Glomerular endothelial cell (primary cell): ENCODE data around the gene HOXC6. TPM values are rescaled to one million over a fixed set of nuclear protein-coding genes. Genes with fewer than 3 reads are reported as not detected.

Source experiments
- DNase-seq: peaks from one replicate; pipeline ENCODE4 v3.0.0-alpha.2; 2011; ENCODE audit warnings: low read depth, low spot score; ENCODE audit errors: extremely low read depth
- total RNA-seq: library from RNA; depleted of rRNA; stranded (reverse); fragments of >200 nt; gene quantifications from 2 replicates; pipeline ENCODE4 v1.2.3, GENCODE V29; 2015

The HOXC6 gene
- total RNA-seq, 1 donor from 2014 or later, result 0.70 TPM

DNA sequence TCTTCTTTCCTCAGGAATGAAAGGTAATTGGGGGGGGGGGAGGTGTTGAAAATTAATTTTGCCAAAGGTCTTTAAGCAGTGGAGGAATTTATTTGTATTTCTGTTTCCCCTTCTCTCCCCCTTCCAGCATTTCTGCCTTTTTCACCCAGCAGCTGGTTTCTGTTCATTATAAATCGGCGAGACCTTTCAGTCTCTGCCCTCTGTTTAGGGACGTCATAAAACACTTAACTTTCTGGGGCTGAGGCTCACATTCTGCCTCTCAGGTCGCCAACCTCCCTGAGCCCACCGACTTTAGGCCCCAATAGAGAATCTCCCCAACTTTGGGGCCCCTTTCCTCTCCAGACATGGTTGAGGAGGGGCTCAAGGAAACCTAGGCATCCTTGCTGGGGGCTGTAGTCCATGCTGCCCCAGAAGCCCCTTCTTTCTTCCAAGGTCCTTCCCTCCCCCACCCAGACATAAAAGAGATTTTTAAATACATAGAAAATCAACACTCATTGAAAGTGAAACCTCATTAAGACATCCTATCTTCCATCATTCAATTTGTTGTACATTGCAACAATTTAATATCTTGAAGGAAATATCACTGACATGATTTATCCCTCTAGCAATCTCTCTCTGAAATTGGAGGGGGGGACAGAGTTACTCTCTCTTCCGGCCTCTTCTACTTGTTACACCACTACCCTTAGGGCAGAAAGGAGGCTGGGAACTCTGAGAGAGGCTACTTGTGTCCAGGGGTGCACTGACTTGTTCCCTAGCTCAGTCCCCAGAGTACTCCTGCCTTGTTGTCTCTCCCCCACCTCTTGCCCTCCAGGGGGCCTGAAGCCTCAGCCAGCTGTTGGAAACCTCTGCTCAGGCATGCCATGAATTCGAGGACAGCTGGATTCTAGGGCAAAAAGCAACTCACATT lies 2.5 kb upstream of the HOXC6 start:
- DNase-seq, result no peak

DNA sequence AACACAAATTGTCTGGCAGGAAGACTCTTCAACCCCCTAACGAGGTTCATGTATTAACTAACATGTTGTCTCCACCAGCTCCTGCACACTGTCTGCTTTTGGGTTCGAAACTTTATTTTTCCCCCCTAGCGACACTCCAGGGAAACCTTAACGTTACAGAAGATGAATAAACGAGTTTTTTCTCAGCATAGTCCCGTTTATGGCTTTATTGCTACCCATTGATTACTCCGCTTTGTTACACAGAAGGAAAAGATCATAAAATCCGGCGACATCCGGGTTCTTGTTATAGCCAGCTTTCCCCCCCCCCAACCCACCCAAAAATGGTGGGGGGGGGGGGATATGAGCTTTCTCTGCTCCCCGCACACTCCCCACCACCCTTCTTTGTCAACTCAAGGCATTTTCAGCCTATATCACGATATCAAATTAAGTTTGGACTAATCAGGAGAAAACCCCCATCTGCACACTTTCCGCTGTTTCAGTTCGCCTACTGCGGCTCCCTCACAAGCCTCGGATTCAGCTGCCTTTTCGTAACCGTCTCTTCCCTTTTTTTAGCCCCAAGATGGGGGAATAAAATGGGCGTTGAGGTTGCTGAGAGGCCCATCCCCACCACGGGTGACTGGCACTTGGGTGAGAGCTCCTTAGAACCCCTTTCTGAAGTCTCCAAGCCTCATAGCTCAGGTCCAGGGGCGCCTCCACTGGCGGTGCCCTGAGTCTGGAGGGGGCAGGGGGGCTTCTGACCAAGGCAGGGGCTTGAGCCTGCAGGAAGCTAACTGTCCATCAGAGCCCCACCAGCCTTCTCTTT lies 1.4 kb upstream of the HOXC6 start:
- no peak for DNase-seq

DNA sequence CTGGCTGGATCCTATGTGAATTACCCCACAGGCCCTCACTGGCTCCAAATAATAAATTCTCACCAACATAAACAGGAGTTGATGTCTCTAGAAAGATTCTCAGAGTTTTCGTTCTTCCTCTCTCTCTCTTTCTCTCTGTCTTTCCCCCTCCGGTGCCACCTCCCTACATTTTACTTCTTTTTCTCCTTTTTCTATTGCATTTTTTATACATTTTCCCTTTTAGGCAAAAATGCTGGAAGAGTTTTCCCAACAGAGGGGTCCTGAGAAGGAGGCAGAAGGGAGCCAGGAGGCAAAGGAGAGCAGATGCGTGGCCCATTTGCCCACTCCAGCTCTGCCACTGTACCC lies 826 bp upstream of the HOXC6 start:
- no peak for DNase-seq

DNA sequence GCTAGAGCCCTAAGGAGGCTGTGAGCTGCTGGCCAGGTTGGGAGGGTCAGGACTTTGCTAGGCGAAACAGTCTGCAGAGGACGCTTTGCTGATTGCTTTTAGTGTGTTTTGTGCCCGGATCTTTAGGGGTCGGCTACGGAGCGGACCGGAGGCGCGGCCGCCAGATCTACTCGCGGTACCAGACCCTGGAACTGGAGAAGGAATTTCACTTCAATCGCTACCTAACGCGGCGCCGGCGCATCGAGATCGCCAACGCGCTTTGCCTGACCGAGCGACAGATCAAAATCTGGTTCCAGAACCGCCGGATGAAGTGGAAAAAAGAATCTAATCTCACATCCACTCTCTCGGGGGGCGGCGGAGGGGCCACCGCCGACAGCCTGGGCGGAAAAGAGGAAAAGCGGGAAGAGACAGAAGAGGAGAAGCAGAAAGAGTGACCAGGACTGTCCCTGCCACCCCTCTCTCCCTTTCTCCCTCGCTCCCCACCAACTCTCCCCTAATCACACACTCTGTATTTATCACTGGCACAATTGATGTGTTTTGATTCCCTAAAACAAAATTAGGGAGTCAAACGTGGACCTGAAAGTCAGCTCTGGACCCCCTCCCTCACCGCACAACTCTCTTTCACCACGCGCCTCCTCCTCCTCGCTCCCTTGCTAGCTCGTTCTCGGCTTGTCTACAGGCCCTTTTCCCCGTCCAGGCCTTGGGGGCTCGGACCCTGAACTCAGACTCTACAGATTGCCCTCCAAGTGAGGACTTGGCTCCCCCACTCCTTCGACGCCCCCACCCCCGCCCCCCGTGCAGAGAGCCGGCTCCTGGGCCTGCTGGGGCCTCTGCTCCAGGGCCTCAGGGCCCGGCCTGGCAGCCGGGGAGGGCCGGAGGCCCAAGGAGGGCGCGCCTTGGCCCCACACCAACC lies 1.5 kb downstream of the HOXC6 start:
- no peak for DNase-seq

DNA sequence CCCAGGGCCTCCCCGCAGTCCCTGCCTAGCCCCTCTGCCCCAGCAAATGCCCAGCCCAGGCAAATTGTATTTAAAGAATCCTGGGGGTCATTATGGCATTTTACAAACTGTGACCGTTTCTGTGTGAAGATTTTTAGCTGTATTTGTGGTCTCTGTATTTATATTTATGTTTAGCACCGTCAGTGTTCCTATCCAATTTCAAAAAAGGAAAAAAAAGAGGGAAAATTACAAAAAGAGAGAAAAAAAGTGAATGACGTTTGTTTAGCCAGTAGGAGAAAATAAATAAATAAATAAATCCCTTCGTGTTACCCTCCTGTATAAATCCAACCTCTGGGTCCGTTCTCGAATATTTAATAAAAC lies 2.2 kb downstream of the HOXC6 start:
- DNase-seq, result no peak

DNA sequence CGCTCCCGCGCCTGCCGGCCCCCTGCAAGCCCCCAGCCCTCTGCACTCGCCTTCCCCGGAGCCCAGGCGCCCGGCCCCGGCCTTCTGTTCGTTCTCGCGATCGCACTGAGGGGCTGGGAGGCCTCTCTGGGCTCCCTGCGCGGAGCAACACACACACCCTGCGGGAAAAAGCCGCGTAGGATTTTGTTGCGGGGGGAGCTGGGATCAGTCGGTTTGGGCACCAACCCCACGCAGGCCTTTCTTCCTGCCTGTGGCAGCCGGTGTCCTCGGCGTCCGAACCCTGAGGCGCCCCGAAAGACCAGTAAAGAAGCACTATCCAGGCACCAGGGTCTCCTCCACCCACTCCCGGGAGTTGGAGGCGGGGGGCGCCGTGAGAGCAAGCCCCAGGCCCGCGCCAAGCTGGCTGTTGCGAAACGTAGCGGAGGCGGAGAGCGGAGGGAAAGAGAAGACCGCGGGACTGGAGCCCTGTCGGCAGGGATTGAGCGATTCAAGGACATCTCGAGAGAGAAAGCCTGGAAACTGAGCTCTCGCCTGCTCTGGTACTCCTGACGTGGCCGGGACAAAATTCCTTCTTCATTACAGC lies 2.7 kb downstream of the HOXC6 start:
- no peak for DNase-seq

DNA sequence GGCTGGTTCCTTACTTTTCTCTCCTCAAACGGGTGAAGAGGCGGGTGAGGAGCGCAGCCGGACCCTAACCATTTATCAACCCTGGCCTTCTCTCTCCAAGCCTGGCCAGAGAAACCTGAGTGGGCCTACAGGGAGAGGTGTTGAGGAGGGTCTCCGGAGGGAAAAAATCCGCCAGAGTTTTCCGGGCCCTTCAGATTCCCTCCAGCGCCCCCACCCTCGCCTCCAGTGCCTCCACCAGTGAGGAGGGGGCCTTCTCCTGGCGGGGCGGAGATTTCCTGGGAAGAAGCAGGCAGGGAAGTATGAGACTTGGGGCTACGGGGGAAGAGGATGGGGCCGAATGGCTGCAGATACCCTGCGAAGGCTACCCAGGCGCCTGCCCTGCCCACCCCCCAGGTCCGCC lies 3.2 kb downstream of the HOXC6 start:
- no peak for DNase-seq

DNA sequence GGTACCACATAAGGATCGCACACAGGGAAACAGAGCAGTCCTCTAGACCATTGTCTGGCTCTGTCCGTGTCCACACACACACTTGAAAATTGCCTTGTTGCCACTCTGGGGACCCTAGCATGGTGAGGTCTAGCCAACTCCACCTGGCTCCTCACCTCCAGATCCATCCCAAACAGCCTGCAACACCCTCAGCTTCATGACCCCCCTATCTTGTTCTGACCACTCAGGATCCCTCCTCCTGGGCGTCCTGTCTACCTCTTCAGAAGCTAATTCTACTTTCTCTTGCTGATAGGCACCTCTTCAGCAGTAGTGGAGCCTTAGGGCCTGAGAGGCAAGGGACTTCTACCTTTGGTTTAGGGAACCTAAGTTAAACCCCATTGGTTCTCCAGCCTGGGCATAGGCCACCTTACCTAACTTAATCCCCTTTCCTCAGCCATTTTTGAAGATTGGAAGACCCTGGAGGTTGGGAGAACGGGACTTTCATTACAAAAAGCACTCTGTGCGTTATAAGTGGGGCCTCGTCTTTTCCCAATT lies 3.9 kb downstream of the HOXC6 start:
- no peak for DNase-seq

DNA sequence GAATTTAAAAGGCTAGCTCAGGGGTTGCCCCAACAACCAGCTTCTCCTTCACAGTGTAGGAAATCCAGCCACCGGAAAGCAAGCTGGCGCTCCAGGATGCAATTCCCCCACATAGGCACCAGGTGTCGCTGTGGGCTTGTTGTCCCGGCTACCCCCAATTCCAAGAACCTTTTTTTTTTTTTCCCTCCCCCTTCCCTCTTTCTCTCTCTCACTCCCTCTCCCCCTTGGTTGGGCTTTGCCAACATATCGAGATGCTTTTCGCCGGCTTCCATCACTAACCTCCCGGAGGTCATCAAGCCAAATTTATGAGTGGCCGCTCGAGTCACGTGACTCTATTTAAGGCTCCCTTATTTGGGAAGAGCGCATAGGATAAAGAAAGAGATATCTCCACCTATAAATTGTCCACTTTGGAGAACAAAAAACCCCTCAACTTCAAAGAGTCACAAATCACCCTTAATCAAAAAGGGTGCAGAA lies 4.4 kb downstream of the HOXC6 start, which contains the start of gene HOXC5:
Gene HOXC5, plus strand, starts transcription at position 424 of the 474 bp plus-strand sequence. CDS start 73 bp downstream, outside the sequence.
- peak; percentile 34 for DNase-seq

DNA sequence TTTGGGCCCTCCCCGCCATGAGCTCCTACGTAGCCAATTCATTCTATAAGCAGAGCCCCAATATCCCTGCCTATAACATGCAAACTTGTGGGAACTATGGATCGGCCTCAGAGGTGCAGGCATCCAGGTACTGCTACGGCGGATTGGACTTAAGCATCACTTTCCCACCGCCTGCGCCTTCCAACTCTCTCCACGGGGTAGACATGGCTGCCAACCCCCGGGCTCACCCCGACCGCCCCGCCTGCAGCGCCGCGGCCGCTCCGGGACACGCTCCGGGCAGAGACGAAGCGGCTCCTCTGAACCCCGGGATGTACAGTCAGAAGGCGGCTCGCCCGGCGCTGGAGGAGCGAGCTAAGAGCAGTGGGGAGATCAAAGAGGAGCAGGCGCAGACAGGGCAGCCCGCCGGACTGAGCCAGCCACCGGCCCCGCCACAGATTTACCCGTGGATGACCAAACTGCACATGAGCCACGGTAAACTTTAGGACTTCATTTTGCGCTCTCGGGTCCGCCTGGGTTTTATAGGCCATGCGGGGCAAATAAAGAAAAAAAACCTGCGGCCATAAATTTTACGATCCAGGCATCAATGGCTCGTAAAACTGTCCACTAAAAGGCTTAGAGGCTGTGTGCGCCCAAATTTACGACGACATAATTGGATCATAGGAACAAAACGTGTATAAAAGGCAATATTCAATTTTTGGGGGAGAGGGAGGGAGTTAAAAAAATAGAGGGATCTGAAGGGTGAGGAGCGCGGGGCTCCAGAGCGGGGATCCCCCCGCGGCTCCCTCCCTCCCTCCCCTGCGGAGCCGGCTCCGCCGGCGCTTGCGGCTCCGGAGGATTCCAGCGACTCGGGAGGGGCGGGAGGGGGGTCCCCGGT lies 5.1 kb downstream of the HOXC6 start:
- no peak for DNase-seq

DNA sequence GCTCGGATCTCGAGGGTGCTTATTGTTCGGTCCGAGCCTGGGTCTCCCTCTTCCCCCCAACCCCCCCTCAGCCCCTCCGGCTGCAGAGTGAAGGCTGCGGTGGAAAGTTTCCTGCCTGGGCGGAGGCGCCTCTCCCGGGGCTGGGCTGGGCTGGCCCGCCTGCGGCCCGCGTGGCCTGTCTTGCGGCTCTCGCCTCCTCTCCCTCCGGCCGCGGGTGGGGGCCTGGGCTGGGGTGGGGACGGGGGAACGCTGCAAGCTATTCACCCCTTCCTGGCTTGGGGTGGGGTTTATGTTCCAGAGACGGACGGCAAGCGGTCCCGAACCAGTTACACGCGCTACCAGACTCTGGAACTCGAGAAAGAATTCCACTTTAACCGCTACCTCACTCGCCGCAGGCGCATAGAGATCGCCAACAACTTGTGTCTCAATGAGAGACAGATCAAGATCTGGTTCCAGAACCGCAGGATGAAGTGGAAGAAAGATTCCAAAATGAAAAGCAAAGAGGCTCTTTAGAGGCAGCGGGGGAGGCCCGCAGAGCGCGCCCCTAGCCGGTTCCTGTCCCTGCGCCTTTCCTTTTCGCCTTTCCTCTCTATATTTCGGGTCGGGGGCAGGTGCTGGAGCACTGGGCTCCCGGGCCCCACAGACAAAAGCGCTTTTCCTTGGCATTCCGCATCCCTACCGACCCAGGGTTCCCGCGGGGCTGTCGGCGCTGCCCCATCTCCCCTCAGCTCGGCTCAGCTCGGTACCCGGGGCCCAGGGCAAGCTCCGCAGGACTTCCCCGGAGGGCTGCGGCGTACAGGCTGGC lies 5.9 kb downstream of the HOXC6 start:
- no peak for DNase-seq

DNA sequence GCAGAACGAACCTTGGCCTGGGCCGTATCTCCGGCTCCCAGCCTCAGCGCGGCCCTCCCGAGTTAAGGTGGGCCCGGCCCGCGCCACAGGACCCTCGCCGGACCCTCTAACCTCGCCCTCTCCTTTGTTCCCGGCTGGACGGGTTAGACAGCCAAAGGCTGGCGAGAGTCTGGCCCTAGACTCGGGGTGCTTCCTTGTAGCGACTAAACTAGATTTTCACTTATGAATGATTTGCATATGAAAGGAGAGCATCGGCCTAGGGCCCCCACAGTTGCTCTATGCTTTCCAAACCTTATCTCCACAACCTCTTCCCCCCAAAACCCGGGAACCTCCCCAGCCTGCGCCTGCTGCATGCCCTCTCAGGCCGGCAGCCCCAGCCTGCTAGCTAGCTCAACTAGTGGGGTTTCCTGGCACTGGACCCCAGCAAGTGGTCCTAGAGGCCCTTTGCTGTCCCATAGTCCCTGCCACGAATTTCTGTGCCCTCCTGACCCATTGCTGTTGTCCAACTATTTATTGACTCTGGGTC lies 6.6 kb downstream of the HOXC6 start:
- DNase-seq, result no peak

DNA sequence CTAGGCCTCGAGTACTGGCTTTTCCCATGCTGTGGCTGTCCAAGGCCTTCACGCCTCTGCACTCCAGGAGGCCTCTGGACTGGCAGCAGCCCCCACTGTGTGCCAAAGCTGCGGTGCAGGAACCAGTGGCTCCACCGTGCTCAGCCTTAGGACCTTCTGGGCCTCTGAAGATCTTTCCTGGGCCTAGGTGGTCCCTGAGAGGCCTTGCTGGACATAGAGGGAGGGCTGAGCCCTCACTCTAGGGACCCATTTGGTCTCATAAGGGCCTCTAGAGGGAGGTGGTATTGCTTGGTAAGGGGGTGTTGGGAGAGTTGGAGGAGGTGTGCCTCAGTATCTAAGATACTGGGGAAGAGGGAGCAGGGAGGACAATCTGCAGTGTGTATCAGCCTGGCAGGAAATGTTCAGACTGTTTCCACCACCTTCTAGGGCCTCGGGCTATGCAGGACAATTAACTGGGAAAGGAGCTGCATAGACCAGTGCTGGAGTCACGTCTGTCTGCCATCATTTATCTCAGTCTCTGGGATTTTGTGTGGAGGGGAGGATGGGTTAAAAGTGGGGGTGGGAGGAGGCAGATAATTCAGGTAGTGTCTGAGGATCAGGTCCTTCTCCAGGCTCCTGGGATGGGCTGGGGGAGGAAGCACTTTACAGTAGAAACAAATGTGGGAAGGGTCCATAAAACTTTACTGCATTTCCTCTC lies 7.5 kb downstream of the HOXC6 start:
- DNase-seq, result no peak

DNA sequence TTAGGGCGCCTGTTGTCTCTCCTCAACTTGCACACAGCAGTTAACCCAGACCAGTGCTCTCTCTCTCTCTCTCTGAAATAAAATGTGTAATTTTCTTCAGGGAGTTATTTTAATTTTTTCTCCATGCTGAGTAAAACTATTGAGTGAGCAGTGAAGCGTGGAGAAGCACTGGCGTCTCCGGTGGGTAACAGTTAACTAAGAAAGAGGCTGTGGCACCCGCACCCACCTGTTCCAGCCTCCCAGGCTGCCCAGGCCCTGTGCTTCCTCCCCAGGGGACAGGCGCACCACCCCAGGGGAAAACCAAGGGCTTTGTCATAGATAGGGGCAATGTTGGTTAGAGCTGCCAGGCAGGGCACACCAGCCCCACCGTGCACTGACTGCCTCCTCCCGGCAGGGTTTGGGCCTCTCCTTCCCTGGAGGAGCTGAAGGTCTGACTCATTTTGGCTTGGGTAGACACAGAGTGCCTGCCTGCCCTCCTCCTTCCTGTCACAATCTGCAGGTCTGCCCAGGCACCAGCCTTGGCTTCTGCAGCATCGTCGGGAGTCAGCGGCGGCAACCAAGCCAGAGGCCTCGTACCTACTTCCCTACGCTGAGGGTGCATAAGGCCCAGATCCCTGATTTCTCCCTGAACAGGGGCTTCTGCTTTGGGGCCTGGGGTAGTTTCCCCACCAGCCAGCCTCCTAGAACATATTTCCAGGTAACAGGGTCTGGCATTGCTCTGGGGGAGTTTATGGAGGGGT lies 8.6 kb downstream of the HOXC6 start:
- DNase-seq, result no peak

DNA sequence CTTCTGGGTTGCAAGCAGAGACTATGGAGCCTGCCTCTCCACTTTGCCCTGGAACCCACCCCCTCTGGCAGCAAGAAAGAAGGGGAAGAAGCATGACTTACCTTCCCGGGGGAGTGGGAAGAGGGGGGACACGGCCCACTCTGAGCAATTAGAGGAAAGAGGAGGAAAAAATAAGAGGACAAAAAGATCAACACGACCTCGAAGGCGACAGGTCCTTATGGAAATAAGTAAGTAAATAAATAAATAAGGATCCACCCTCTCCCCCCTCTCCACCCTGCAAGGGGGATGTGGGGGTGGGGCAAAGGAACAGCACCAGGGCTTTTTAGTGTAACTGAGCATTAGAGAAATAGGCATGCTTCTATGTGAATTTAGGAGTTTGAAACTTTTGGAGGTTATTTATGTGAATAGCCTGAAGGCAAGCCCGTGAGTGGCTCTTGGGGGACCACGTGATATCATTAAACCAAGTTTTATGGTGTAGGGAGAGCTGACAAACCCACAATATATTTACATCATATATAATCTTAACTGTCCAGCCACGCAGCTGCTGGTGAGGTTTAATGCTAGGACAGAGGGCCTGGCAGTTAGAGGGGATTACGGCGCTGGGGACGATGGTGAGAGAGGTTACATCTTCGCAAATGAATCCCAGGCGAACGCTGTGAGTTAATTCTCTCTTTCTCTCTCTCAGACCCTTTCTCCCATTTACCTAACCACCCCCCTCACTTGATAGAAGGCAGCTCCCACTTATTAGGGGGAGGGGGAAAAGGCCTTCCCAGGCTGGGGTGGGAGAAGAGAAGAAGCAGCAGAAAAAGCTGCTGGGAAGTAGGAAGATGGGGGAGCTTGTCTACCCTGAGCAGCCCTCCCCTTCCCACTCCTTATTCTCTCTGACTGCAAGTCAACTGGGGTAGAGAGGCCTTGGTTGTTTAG lies 9.4 kb downstream of the HOXC6 start:
- DNase-seq, result no peak
